ENCODE measurements around the gene ZNF497. TPM values are rescaled to one million over a fixed set of nuclear protein-coding genes. Genes with fewer than 3 reads are reported as not detected.

ZNF497 gene
- total RNA-seq, 1 donor from 2014 or later, result 0.93 TPM

DNA sequence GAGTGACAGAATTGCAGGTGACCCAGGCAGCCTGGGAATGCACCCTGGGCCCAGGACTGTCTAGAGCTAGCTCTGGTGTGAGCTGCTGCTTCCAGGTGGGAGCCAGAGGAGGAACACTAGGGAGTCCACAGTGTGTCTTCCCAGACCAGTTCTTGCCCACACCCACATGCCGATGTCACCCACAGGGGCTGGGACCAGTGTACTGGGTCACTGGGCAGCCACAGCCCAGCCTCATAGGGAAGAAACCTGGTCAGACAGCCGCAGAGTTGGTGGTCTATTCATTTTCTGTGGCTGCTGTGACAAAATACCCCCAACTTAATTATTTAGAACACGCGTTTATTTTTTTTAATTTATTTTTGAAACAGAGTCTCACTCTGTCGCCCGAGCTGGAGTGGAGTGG lies 36.0 kb upstream of the ZNF497 start:
- Mint-ChIP-seq H3K4me3 (no peak overlapping the region), H3K27ac (no peak overlapping the region), H3K4me1 (ENCODE audit: low read depth) (peaks cover 29% of the 10 kb centered on the region), H3K27me3 (ENCODE audit: insufficient read depth) (peaks cover 5% of the 10 kb centered on the region), H3K36me3 (ENCODE audit: low read depth) (peaks cover 17% of the 10 kb centered on the region), H3K9me3 (no peaks in the 10 kb centered on the region)
- no peak for DNase-seq (ENCODE audit: low spot score)
- intact Hi-C loops (cut with micrococcal nuclease), result no loop called here

DNA sequence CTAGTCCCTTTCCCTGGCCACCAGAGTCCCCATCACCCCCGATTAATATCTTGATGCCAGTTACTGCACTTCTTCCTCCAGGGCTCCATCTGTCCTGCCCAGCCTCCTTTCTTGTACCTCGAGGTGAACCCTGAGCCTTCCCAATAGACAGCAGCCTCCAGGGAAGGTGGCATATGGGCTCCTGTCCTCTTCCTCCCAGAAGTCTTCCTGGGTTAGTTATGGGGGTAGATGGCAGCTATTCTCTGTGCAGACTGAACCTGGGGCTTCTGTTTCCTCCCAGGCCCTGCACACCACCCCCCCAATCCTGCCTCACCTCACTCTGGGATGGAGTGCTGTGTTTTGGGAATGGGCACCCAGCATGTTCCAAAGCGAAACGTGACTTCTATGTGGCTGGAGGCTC lies 35.5 kb upstream of the ZNF497 start:
- Mint-ChIP-seq H3K27me3 (ENCODE audit: insufficient read depth) (peaks cover 5% of the 10 kb centered on the region), H3K4me1 (ENCODE audit: low read depth) (peaks cover 29% of the 10 kb centered on the region), H3K36me3 (ENCODE audit: low read depth) (peaks cover 20% of the 10 kb centered on the region), H3K27ac (no peak overlapping the region), H3K9me3 (no peaks in the 10 kb centered on the region), H3K4me3 (no peak overlapping the region)
- DNase-seq (ENCODE audit: low spot score), result no peak
- intact Hi-C loops (cut with micrococcal nuclease), result no loop called here

DNA sequence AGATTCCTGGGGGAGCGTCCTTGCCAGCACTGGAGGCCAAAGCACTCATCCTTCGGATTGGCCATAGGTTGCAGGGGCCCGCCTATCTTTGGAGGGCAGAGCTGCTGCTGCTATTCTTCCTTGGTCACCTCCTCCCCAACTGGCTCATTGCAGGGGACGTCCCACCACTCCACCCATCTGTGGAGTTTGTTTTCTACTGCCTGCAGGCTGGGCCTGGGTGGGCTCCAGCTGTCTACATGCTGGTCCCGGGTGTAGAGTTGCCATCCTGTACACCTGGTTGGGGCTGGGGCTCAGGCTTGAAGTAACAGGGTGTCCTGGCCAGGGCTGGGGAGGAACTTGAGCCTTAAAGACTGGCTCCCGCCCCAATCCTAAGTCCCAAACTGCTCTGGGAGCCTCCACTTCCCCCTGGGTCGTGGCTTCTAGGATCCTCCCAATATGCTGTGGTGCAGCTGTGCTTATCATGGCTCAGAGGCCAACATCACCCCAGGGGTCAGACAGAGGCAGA lies 35.0 kb upstream of the ZNF497 start:
- H3K27me3 Mint-ChIP-seq (ENCODE audit: insufficient read depth), result peaks cover 5% of the 10 kb centered on the region
- intact Hi-C loops (cut with micrococcal nuclease), result no loop called here
- no peak overlapping the region for H3K27ac Mint-ChIP-seq
- peaks cover 24% of the 10 kb centered on the region for H3K36me3 Mint-ChIP-seq (ENCODE audit: low read depth)
- H3K9me3 Mint-ChIP-seq, result no peaks in the 10 kb centered on the region
- DNase-seq (ENCODE audit: low spot score), result no peak
- H3K4me3 Mint-ChIP-seq, result no peak overlapping the region
- peaks cover 29% of the 10 kb centered on the region for H3K4me1 Mint-ChIP-seq (ENCODE audit: low read depth)

DNA sequence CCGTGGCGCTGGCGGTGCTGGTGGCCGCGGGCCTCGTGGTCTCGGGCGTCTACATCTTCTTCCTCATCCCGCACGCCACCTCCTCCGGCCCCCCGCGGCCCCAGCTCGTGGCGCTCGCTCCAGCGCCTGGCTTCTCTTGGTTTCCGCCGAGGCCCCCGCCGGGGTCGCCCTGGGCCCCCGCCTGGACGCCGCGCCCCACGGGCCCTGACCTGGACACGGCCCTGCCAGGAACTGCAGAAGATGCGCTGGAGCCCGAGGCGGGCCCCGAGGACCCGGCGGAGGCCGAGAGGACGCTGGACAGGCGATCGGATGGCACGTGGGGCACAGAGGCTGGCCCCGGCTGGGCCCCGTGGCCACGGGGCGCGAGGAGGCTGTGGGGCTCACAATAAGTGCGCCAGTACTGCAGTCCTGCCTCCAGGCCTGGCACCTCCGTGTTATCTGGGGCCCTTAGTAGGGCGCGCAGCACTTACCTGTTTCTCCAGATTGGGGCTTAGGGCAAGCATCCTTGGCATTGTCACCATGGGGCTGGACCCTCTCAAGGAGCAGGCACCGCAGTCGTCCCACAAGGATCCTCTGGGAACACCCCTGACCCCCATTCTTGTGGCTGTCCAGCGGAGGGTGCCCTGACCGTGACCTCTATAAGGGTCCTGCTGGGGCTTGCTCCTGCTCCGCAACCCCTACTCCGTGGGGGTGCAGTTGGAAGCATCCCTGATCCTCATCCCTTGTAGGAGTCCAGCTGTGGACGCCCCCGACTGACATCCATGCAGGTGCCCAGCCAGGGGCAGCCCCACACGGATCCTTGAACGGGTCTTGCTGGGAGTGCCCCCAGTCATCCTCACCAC lies 34.4 kb upstream of the ZNF497 start:
- Mint-ChIP-seq H3K4me1 (ENCODE audit: low read depth) (peaks cover 29% of the 10 kb centered on the region), H3K27me3 (ENCODE audit: insufficient read depth) (peaks cover 5% of the 10 kb centered on the region), H3K9me3 (no peaks in the 10 kb centered on the region), H3K4me3 (no peak overlapping the region), H3K27ac (no peak overlapping the region), H3K36me3 (ENCODE audit: low read depth) (peaks cover 24% of the 10 kb centered on the region)
- intact Hi-C loops (cut with micrococcal nuclease), result no loop called here
- DNase-seq (ENCODE audit: low spot score), result no peak

DNA sequence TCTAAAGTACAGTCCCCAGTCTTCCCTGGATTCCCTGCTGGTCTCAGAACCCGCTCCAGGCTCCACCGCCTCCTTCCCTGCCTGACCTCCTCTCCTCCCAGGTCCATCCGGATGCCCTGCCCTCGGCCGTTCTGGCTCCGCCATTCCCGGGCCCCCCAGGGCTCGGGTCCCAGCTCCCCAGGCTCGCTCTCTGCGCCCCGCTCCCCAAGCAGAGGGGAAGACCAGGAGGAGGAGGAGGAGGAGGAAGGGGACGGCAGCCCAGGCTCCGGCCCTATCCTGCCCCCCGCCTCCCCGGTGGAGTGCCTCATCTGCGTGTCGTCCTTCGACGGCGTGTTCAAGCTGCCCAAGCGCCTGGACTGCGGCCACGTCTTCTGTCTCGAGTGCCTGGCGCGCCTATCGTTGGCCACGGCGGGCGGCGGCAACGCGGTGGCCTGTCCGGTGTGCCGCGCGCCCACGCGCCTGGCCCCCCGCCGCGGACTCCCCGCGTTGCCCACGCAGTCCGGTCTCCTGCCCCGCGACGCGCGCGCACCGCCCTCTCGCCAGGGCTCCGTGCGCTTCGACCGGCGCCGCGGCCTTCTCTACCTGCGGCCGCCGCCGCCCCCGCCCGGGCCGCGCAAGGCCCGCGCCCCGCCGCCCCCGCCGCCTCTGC lies 33.6 kb upstream of the ZNF497 start:
- H3K9me3 Mint-ChIP-seq, result no peaks in the 10 kb centered on the region
- no peak for DNase-seq (ENCODE audit: low spot score)
- no peak overlapping the region for H3K27ac Mint-ChIP-seq
- intact Hi-C loops (cut with micrococcal nuclease), result no loop called here
- peaks cover 24% of the 10 kb centered on the region for H3K36me3 Mint-ChIP-seq (ENCODE audit: low read depth)
- H3K27me3 Mint-ChIP-seq (ENCODE audit: insufficient read depth), result peaks cover 5% of the 10 kb centered on the region
- peaks cover 26% of the 10 kb centered on the region for H3K4me1 Mint-ChIP-seq (ENCODE audit: low read depth)
- H3K4me3 Mint-ChIP-seq, result no peak overlapping the region

DNA sequence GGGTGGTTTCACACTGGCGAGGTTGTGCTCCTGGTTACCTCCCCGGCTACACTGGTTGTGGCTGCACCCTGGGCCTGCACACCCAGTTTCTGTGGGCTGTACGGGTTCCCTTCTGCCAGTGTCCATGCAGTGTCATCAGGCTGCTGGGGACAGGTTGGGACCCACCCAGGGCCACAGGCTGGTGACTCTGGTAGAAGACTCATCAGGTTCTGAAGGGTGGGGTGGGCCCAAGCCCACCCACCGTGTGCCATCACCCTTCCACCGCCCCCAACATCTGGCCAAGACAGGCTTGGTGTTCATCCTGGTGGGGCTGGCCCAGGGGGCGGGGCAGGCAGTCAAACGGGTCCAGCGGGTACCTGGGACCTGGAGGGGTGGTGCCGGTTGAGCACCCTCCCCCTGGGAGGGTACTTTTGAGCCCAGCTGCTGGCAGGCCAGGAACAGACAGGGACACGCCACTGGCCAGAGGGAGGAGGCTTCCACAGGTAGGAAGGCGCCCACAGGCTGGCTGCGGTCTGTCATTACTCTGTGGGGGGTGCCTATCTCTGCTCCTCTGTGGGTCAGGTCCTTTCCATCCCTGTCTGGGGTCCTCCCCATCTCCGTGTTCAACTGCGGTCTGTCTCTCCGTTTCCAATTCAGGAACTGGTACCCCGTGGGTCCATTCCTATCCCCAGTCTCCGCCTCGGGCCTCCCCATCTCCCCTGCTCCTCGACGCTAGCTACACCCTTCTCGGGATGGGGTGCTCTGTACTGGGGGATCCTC lies 32.8 kb upstream of the ZNF497 start, which contains the start of gene RNF225:
TSS of gene RNF225 (plus strand) at position 437 of the 759 bp plus-strand sequence. CDS start 434 bp downstream, outside the sequence.
- Mint-ChIP-seq H3K27ac (no peak within 1 kb of the TSS), H3K4me3 (no peak within 1 kb of the TSS), H3K9me3 (no peaks in the 10 kb centered on the region), H3K4me1 (ENCODE audit: low read depth) (peaks cover 19% of the 10 kb centered on the region), H3K27me3 (ENCODE audit: insufficient read depth) (peaks cover 5% of the 10 kb centered on the region), H3K36me3 (ENCODE audit: low read depth) (peaks cover 30% of the 10 kb centered on the region)
- intact Hi-C loops (cut with micrococcal nuclease), result no loop called here
- no peak for DNase-seq (ENCODE audit: low spot score)

DNA sequence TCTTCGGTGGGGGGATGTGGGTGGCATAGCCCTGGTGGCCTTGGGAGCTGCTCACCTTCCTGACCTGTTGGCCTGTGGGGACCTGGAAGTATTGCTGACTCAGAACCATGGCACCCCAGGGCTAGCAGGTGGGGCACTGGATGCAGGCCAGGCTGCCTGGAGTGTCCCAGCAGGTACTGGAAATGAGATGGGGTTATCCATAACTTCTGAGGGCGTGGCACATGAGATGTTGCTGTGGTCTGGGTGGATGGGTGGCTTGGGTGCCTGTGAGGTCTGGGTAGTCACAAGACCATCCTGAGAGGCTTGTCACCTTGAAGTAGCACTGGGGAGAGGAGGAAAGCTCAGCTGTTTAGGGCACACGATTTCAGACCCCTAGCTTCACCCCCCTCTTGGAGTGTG lies 32.3 kb upstream of the ZNF497 start:
- intact Hi-C loops (cut with micrococcal nuclease), result no loop called here
- Mint-ChIP-seq H3K27ac (no peak overlapping the region), H3K27me3 (ENCODE audit: insufficient read depth) (peaks cover 5% of the 10 kb centered on the region), H3K4me1 (ENCODE audit: low read depth) (peaks cover 15% of the 10 kb centered on the region), H3K36me3 (ENCODE audit: low read depth) (peaks cover 31% of the 10 kb centered on the region), H3K9me3 (no peaks in the 10 kb centered on the region), H3K4me3 (no peak overlapping the region)
- DNase-seq (ENCODE audit: low spot score), result no peak

DNA sequence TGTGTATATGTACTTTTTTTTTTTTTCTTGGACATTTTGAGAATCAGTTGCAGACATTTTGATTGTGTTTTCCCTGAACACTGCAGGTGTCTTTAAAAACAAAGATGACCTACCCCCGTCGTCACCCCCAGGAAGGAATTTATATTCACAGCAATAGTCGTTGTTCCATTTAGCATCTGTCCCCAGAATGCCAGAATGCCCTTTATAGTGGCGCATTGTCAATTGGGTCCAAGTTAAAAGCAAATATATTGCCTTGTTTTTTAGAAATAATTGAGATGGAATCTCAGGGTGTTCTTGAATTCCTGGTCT lies 31.1 kb upstream of the ZNF497 start:
- peaks cover 17% of the 10 kb centered on the region for H3K4me1 Mint-ChIP-seq (ENCODE audit: low read depth)
- H3K36me3 Mint-ChIP-seq (ENCODE audit: low read depth), result peaks cover 38% of the 10 kb centered on the region
- no peak overlapping the region for H3K4me3 Mint-ChIP-seq
- no peak overlapping the region for H3K27ac Mint-ChIP-seq
- intact Hi-C loops (cut with micrococcal nuclease), result no loop called here
- DNase-seq (ENCODE audit: low spot score), result no peak
- H3K9me3 Mint-ChIP-seq, result no peaks in the 10 kb centered on the region
- peaks cover 5% of the 10 kb centered on the region for H3K27me3 Mint-ChIP-seq (ENCODE audit: insufficient read depth)

DNA sequence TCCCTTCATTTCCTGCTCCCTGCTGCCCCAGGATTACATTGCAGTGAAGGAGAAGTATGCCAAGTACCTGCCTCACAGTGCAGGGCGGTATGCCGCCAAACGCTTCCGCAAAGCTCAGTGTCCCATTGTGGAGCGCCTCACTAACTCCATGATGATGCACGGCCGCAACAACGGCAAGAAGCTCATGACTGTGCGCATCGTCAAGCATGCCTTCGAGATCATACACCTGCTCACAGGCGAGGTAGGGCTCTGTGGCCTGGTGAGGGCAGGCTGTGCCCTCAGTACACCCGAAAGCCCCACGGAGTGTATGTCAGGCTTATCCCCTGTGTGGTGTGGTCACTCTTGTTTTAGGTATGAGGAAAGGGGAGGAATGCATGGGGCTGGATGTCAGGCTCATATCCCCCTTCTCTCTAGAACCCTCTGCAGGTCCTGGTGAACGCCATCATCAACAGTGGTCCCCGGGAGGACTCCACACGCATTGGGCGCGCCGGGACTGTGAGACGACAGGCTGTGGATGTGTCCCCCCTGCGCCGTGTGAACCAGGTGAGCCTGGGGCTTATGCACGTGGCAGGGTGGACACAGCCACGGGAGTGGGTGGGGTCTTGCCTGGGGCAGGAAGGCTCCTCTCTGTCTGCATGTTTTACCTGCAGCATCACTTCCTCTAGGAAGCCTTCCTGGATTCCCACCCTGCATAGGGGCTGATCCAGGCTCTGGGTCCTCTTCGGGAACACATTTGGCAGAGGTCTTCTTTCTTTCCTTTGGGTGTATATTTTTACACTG lies 30.6 kb upstream of the ZNF497 start:
- Mint-ChIP-seq H3K27me3 (ENCODE audit: insufficient read depth) (peaks cover 3% of the 10 kb centered on the region), H3K4me3 (no peak overlapping the region), H3K4me1 (ENCODE audit: low read depth) (peaks cover 20% of the 10 kb centered on the region), H3K36me3 (ENCODE audit: low read depth) (peaks cover 42% of the 10 kb centered on the region), H3K27ac (no peak overlapping the region), H3K9me3 (no peaks in the 10 kb centered on the region)
- intact Hi-C loops (cut with micrococcal nuclease), result no loop called here
- no peak for DNase-seq (ENCODE audit: low spot score)

DNA sequence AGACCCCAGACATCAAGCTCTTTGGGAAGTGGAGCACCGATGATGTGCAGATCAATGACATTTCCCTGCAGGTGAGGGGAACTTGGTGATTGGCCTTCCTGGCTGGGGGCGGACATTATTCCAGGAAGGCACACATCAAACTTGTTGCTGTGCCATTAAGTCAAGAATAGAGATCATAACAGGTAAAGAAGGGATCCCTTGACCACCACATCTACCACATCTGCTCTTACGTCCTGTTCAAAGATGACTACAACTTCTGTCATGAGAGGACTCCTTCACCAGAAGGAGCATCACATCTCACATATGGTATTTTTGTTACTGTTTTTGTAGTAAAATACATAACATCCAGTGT lies 25.6 kb upstream of the ZNF497 start:
- Mint-ChIP-seq H3K4me1 (ENCODE audit: low read depth) (peaks cover 30% of the 10 kb centered on the region), H3K9me3 (no peaks in the 10 kb centered on the region), H3K27me3 (ENCODE audit: insufficient read depth) (no peaks in the 10 kb centered on the region), H3K36me3 (ENCODE audit: low read depth) (peaks cover 32% of the 10 kb centered on the region), H3K4me3 (peak overlapping the region; percentile 93), H3K27ac (peak overlapping the region; percentile 99)
- intact Hi-C loops (cut with micrococcal nuclease), result loop anchor here (10.0 kb wide), 1 partner anchor 573 kb away; the partner anchor contains the start of gene ZNF552
- DNase-seq (ENCODE audit: low spot score), result no peak

DNA sequence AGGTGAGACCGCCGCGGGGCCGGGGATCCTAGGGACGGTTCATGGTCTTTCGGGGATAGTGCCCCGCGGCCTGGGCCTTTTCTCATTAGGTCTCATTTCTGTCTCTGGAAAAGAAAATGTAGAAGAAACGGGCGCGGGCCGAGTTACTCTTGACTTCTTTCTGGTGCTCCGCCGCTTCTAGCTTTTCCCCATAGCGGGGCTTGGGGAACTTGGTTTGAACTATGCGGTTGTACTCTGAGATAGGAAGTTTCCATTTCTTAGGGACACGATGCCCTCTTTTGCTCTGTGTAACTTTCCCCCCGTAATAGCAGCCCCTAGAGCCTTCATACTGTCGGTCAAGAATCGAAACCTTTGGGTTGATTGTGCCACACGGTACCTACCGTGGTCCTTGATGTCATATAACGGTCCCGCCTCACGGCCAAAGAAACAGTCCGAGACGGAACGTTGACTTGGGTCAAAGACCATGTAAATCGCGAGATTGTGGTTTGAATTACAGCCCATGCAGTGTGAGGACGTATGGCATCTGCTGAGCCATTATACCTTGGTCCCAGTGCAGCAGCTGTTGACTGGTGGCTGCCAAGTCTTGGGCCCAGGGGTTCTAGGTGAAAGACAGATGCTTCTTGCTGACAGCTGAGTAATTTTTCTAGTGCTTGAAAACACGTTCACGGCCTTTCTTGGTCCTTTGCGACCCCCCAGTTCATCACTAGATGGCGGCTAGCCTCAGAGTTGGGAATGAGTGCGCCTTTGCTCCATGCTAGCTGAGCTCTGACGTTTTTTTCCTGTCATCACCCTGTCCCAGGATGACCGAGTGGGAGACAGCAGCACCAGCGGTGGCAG lies 25.0 kb upstream of the ZNF497 start:
- Mint-ChIP-seq H3K27ac (peak overlapping the region; percentile 99), H3K36me3 (ENCODE audit: low read depth) (peaks cover 28% of the 10 kb centered on the region), H3K9me3 (no peaks in the 10 kb centered on the region), H3K4me1 (ENCODE audit: low read depth) (peaks cover 30% of the 10 kb centered on the region), H3K27me3 (ENCODE audit: insufficient read depth) (no peaks in the 10 kb centered on the region), H3K4me3 (peak overlapping the region; percentile 93)
- intact Hi-C loops (cut with micrococcal nuclease), result loop anchor here (1.0 to 10.0 kb wide), 9 partner anchors 14 to 573 kb away; partner anchors contain the start of genes ERVK3-1, ZNF132, ZNF274 and ZNF324B
- no peak for DNase-seq (ENCODE audit: low spot score)
